Transverse colon (tissue), 4 donors: ENCODE results near the gene RUVBL2.

ENCODE experiments used
- CTCF ChIP-seq, 5 experiments: fragments of 200-600 bp in 3 of 5; fragments of 450-650 bp in 2 of 5; sonication (generic) in 3 of 5; IDR thresholded peaks; 1 replicate in 2 of 5; 2 replicates in 3 of 5; pipeline ENCODE4 v1.5.1; 2016 to 2017; ENCODE audit warnings: antibody characterized with exemption in 5 of 5, inconsistent platforms in 3 of 5, mild to moderate bottlenecking in 2 of 5, moderate library complexity in 1 of 5
- EP300 ChIP-seq: sonication (generic); formaldehyde crosslinking; IDR thresholded peaks from one replicate; pipeline ENCODE4 v1.6.1; 2017; ENCODE audit warnings: antibody characterized with exemption, low read depth
- POLR2A ChIP-seq: fragments of 450-650 bp; IDR thresholded peaks from one replicate; pipeline ENCODE4 v1.6.1; 2016; ENCODE audit warnings: antibody characterized with exemption, mild to moderate bottlenecking, moderate library complexity
- POLR2AphosphoS5 ChIP-seq, 3 donors: sonication (generic); formaldehyde crosslinking; IDR thresholded peaks; one replicate each; pipeline ENCODE4 v1.6.1; 2016; ENCODE audit warnings: antibody characterized with exemption in 3 of 3

GRCh38 chr19:48962029-48962848 lies 31.4 kb upstream of the RUVBL2 start:
- TF ChIP-seq CTCF (IDR thresholded peaks at IDR 0.05) (no peak), POLR2AphosphoS5 (IDR thresholded peaks at IDR 0.05) (peak; percentile 82 to 96 (median 93)), EP300 (no peak), POLR2A (peak; percentile 94)
